Stimulated activated CD4-positive, alpha-beta T cell treated with anti-CD3 and anti-CD28 coated beads, Interleukin-2, amount 100 ng/mL, for 4 hours (primary cell): ENCODE results near the gene ZNF507.
A peak's percentile ranks its signal among the peaks of the same experiment; 100 is the strongest.
"Not testable (repeated sequence)": the region's sequence is repeated elsewhere in the genome, so short reads cannot be mapped to it uniquely, and the experiment has no call there.

Experiments used
- DNase-seq: peaks from one replicate; pipeline ENCODE4 v3.0.0-alpha.2; 2020; ENCODE audit warnings: low read depth

The ZNF507 gene

GRCh38 chr19:32368787-32369186 is 23.4 kb downstream of the ZNF507 start:
- DNase-seq: no peak

- DNase-seq: no peak
Observed at GRCh38 chr19:32372726-32373517, 27.5 kb downstream of the ZNF507 start.

GRCh38 chr19:32373585-32374295 is 28.3 kb downstream of the ZNF507 start:
- no peak for DNase-seq

- not testable (repeated sequence) for DNase-seq
Observed at GRCh38 chr19:32374362-32374761, 29.0 kb downstream of the ZNF507 start.

- DNase-seq: not testable (repeated sequence)
Observed at GRCh38 chr19:32377088-32377487, 31.7 kb downstream of the ZNF507 start.

GRCh38 chr19:32380269-32380668 is 34.9 kb downstream of the ZNF507 start:
- DNase-seq: no peak

- DNase-seq: no peak
Observed at GRCh38 chr19:32387701-32388392, 42.4 kb downstream of the ZNF507 start.

GRCh38 chr19:32388393-32388855 is 43.0 kb downstream of the ZNF507 start:
- DNase-seq: no peak

GRCh38 chr19:32392901-32393300 is 47.5 kb downstream of the ZNF507 start:
- DNase-seq: no peak

- DNase-seq: no peak
Observed at GRCh38 chr19:32396046-32396652, 50.7 kb downstream of the ZNF507 start.

GRCh38 chr19:32397671-32398101 is 52.3 kb downstream of the ZNF507 start:
- no peak for DNase-seq

GRCh38 chr19:32401992-32402391 is 56.6 kb downstream of the ZNF507 start:
- DNase-seq: no peak

GRCh38 chr19:32403291-32403995 is 58.0 kb downstream of the ZNF507 start:
- no peak for DNase-seq

GRCh38 chr19:32404213-32404932 is 59.0 kb downstream of the ZNF507 start:
- no peak for DNase-seq

- DNase-seq: no peak
Observed at GRCh38 chr19:32404933-32405430, 59.6 kb downstream of the ZNF507 start.

- peak; percentile 85 for DNase-seq
Observed at GRCh38 chr19:32405431-32406160, 60.2 kb downstream of the ZNF507 start, which contains the start of gene DPY19L3. DPY19L3 (plus strand) TSS chr19:32405770; CDS start chr19:32408254, 2,484 bp downstream.

- no peak for DNase-seq
Observed at GRCh38 chr19:32406161-32407003, 61.0 kb downstream of the ZNF507 start.

- no peak for DNase-seq
Observed at GRCh38 chr19:32407004-32407992, 61.9 kb downstream of the ZNF507 start.
